HG03432 (cell line): ENCODE results near the gene AGBL1.

Experiments used
- ATAC-seq: cut with Tn5 transposase; IDR thresholded peaks from one replicate; pipeline ENCODE4 v1.9.1; 2021; ENCODE audit warnings: mild to moderate bottlenecking, moderate library complexity; ENCODE audit not compliant: unreplicated experiment

Gene AGBL1

DNA sequence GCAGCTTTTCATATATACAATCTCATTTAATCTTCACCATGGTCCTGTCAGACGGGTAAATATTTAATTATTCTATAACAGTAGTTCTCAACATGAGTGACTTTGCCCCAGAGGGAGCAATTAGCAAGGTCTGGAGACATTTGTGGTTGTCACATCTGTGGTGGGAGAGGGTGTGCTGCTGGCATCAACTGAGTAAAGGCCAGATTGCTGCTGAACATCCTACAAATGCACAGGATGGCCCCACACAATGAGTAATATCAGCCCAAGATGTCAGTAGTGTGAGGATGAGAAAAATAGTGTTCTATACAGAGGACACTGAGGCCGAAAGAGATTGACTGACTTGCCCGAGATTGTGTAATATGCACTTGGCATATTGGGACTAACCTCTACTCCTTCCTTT lies 156.0 kb downstream of the AGBL1 start:
- ATAC-seq, result no peak

DNA sequence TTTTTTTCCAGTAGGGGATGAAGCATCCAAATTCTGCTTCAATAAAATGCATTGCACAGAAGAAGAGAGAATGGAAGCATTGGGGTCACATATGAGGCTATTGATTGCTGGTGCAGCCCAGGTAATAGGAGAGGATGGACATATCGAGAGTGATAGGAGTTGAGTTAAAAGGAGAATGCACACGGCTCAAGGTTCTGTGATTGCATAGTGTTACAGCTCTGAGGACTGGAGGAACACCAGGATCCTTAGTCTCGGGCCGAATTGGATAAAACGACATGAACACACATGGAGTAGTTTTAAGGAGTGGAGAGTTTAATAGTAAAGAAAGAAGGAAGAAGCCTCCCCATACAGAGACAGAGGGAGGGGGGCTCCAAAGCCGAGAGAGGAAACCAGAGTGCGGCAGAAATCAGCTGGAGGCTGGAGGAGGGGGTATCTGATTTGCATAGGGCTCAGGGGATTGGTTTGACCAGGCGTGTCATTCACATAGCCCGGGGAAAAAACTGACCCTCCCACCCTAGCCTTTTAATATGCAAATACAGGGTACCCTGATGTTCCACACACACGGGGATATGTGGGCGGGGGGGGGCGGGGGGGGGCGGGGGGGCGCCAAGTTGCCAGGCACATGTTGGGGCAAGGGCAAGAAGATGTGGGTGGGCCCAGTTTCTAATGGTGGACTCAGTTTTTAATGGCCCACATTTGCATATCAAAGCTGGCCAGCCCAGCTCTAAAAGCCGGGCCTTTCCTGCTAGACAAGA lies 156.9 kb downstream of the AGBL1 start:
- ATAC-seq, result no peak

DNA sequence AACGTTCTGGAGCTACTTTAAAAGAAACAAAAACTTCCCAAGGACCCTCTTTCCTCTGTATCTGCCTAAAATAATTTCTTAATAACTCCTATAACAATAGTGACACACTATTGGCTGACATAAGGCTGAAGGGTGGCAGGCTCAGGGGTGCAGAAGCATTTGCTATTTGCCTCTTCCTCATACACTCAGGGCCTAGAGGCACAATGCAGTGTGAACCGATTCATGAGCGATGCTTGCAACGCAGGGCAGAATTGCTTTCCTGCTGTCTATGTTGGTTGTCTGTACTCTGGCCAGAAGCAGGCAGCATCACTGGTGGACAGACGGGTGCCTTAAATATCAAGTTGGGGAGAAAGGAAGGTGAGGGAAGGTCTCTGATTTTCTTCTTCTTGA lies 157.4 kb downstream of the AGBL1 start:
- ATAC-seq, result no peak

DNA sequence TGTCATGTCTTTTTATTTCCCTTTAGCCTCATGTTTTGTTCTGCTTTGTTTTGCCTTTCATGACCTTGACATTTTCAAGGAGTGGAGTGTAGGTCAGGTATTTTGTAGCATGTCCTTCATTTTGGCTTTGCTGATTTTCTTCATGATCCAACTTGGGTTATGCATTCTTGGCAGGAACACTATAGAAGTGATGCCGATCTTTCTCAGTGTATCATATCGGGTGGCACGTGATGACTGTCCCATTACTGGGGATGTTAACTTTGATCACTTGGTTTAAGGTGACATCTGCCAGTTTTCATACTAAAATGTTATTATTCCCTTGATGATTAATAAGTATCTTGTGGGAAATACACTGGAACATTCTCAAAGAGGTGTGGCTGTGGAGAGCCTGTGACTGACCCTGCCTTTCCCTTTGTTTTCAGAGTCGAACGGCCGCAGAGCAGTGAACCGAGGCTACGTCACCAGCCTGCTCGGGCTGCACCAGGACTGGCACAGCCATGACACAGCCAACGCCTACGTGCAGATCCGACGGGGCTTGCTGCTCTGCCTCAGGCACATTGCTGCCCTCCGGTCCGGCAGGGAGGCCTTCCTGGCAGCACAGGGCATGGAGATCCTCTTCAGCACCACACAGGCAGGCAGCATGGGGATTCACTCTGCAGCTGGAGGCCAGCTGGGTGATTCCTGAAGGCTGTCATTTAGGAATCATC lies 167.7 kb downstream of the AGBL1 start:
- ATAC-seq, result no peak

DNA sequence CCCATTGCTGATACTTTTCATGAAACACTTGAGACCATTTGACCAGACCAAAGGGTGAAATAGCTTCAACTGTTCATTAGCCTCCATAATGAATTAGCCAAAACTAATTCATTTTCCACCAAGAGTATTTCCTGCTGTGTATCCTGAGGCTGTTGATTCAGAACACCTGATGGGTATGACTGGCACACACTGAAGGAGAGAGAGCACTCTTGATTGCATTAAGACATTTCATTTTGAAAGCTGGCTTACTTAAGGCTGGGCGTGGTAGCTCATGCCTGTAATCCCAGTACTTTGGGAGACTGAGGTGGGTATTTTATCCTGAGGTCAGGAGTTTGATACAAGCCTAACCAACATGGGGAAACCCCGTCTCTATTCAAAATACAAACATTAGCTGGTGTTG lies 175.6 kb downstream of the AGBL1 start:
- ATAC-seq, result no peak

DNA sequence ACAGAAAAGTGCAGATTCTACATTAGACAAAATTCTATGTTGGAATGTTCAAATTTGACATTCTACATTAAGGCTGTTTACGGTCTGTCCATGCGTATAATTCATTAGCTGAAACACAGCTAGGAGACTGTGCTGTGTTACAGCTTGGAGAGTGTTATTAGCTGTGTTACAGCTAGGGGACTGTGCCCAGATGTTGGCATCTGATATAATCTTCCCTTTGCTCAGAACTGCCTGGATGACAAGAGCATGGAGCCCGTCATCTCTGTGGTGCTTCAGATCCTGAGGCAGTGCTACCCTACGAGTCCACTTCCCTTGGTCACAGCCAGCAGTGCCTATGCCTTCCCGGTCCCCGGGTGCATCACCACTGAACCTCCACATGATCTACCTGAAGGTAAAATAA lies 177.0 kb downstream of the AGBL1 start:
- ATAC-seq, result no peak

DNA sequence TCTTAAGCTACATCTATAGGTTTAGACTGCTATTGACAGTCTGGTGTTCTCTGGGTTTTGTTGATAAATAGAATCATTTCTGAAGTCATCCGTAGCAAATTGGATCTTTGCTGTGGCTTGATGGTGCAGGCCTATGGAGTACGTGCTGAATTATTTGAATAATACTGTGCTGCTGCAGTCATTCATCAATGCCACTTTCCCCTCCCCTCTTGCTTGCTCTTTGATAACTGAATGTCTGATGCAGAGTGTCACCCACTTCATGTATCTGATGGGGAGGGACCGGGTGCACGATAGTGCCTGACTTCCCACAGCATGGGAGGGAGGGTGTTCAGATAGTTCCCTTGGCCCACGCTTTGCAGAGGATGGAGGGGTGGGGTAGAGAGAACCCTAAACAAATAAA lies 179.9 kb downstream of the AGBL1 start:
- no peak for ATAC-seq

DNA sequence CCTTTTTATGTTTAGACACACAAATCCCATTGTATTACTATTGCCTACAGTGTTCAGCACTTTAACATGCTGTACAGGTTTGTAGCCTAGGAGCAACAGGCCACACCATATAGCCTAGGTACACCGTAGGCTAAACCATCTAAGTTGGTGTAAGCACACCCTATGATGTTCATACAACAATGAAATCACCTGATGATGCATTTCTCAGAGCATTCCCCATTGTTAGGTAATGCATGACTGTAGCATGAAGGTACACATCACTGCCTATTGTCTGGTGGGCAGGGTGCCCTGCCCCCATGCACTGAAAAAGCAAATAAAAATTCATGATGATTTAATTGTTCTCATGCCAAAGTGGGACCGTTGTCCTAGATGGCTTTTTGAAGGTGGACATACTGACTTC lies 183.6 kb downstream of the AGBL1 start:
- no peak for ATAC-seq

DNA sequence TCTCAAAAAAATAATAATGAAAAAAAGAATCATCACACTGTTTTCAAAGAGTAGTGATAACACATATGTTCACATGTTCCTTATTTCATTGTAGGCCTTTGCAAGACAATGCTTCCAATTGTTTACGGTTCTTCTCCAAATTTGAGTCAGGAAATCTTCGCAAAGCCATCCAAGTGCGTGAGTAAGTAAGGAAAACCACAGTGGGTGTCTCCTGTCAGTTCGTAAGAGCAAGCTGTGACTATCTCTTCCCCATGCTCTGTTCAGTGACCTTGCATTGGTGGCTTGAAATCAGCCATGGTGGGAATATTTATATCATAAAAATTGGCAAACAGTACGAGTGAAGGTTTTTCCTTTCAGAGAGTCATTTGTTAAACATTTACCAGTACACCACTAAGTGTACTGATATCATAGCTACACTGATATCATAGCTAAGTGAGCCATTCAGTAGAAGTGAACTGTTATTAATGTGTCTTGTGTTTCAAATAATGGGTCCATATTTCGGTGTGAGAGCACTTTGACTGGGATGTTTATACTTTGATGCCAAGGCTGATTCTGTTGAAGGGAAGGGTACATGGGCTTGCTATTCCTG lies 187.3 kb downstream of the AGBL1 start:
- no peak for ATAC-seq

DNA sequence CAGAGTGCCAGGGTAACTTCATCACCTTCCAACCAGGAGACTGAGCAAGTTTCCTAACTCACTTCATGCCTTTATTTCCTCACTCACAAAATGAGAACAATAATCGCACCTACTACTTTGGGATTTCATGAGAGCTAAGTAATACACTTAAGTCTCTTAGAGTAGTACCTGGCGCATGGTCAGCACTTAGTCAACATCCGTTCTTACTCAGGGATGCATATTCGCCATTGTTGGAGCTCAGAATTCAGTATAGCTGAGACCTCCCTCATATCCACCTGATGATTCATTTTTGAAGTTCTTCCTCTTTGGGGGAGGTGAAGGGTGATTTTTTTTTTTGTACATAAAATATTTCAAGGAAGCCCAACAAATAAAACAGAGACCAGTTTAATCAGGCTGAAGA lies 188.2 kb downstream of the AGBL1 start:
- ATAC-seq, result no peak

DNA sequence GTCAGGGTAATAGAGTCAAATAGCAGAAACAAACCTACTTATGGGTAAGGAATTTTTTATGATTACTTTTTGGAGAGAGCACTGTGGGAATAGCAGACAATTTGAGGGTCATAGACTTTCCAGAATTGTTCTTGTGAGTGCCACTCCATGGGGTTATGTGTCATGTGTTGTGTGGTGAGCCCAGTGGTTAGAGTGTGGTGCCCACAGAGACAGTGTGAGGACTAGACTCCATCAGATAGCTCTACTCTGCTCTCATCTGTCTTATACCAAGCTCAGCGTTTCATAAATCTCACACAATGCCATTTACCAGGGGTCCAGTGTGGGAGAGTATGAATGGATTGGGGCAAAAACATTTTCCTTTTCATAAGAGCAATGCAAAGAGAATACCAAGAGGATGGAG lies 188.9 kb downstream of the AGBL1 start:
- no peak for ATAC-seq

DNA sequence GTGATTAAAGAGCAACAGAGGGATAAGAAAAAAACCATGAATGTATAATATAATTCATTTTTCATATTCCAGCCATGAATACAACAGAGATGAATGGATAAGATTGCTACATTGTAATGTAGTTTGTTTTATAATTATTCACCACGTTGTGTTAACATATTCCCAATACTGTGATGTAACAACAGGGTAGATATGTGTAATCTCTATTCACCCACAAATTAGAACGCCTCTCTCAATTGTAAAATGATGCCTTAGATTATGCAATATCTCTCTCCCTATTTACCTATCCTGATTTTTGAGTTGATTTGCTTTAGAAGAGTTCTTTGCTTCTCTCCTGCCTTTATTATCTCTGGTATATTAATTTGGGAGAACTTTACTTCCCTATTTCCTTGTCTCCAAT lies 193.6 kb downstream of the AGBL1 start:
- ATAC-seq, result no peak

DNA sequence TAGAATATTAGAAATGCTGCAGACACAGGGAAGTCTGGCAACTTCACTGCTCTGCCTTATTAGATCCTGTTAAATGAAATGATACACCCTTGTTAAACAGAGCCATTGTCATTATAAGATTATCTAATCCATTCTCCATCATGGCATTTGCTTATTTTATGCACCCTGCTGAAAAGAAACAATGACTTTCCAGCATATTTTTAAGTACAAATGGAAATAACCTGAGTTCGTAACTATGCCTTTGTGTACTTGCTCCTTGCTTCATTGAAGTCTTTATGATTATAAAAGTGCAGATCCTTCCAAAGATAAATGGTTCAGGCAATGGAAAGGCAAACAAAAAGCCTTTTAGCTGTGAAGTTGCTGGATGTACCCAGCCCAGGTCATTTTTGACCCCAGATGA lies 195.7 kb downstream of the AGBL1 start:
- ATAC-seq, result no peak

DNA sequence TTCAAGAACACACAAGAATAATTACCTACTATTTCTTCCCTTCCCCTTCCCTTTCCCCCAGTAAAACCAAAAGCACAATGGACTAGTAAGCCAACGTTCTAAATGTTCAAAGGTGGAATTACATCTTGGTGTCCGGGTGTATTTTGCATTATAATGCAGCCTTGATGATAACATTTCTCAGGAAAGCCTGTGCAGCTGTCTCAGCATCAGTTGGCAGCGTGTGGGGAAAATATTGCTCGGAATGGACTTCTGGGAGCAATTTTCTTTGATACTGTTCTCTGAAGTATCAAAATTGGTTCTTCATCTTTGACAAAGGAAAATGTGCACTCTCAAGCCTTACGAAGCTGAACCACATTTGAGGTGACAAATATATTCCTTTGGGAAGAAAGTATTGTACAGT lies 198.9 kb downstream of the AGBL1 start:
- no peak for ATAC-seq

DNA sequence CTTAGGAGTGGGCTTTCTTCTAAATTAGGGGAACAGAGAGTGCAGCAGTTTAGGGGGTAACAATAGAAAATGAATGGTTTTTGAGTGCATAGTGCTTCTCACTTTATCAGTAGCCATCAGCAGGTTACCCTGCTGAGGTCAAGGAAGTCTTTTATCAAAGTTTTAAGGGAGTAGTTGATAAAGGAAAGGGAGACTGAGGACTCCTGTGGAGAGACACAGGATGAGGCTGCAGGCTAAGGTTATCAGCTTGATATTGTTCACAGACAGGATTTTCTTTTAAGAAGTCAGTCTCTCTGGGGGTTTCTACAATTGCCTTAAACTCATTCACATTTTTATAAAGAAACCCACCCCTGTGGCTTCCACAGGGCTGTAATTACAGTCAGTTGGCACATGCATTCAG lies 205.0 kb downstream of the AGBL1 start:
- ATAC-seq, result no peak

DNA sequence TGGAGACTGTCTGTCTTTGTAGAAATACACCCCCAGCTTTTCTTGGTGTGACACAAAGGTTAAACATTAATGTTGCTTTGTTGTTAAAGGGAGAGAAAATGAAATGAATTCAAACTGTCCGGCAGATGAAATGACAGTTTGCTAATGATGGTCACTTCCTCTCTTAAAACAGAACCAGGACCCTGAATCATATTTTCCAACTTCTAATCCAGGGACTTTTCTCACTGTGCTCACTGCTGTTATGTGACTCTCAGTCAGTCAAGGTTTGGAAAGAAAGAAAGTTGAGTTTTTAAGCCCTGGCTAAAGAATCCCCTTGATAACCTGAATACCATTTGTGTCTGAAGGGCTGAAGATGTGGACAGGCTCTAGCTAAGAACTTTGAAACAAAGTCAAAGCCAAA lies 215.8 kb downstream of the AGBL1 start:
- no peak for ATAC-seq

DNA sequence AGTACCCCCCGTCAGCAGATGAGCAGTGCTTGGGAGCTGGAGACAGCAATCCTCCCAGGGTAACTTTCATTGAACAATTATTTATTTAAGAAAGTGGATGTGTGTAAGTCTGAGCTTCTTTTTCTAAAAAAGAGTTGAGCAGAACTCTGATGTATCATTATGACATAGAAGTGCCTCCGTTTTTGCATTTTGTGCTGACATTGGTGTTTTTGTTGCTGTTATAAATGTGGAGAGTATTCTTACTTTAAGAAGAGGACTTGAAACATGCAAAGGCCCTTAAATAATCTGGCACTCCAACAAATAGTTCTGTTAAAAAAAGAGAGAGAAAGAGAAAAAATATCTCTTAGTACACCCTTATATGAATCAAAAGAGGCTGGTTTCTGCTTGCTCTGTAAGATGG lies 217.1 kb downstream of the AGBL1 start:
- no peak for ATAC-seq

DNA sequence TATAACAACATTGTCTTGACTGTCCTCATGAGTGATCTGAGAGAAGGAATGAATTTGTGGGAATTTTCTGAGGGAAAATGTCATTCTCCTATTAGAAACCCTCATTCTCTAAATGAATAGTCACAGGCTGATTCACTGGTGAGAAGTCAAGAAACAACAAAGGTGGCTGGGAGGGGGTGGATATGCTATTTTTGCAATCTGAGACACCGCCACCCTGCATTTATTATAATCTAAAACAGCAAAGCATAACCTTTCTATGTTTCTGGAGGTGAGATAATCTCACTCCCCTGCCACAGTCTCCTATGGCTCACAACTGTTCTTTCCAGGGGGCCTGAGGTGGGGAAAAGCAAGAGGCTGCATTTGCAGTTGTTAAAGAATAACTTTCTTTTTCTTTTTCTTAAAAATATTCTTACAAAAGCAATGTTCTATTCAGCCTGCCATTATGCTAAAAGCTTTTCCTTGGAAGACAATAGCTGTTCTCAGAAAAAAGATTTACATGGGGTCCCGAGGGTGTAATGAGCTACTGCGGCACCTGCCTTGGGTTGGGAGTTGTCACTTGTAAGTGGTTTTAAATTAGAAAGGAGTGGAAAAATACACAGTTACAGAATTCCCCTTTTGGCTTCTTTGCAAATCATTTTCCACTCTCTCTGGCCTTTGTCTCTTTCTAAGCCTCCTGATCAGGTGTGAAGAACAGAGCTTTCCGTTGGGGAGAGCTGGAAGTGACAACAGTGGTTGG lies 220.9 kb downstream of the AGBL1 start:
- no peak for ATAC-seq

DNA sequence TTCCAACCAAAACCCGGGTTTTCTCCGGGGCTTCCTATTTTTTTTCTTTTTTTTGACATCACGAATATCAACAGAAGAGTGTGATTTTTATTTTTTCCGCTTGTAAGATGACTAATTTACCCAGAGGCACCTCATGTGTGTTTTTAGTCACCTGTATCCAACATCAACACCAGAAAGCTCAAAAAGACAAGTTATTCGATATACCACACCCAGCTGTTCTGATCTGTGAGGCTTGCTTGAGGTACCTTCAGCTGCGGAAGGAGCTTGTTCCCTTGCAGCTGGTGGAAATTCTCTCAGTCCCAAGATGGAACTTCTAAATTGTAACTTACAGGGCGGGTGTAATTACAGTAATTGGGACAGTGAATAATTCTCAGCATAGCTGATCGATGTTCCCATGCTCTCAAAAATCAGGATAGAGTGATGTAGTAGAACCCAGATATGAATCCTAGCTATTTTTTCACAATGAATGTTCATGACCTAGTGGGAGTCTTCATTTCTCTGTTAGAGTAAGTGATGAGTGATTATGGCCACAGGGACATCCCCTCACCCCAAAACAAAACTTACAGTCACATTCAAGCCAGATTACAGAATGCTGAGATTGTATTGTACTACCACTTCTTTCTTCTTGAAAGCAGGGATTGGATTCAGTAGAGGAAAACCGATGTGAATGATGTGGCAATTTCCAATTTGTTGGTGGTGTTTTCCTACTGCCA lies 232.1 kb downstream of the AGBL1 start:
- no peak for ATAC-seq

DNA sequence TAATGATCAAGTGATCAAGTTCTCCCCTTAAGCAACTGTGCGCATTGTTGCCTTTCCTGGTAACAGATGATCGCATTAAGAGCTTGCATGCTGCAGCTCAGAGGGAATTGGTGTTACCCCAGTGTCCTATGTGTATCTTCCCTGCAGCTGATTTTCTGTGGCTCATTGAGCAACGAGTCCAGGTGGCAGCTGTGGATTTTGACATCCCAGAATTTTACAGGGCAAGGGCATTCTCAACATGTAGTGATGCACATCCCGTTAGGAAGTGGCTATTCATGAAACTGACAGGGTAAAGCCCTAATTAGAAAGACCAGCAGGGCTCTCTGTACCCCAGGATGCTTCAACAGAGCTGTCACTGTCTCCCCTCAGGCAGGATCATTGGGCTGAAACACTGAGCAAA lies 232.8 kb downstream of the AGBL1 start:
- ATAC-seq, result no peak

DNA sequence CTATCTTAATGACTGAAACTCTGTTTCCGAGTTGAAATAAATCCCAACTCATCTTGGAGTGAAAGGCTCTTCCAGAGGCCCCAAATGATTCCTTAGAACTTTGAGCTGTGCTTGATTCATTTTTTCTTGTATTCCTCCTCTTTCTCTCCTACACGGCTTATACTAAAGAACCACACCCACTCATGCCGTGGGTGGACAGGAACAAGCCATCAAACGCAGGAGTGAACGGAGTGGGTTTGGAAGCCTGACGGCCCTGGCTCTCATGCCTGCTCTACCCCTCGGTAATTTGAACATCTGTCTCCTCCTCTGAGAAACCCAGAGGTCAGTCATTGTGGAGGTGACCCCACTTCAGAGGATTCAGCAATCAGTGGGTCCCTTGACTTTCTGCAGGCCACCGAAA lies 236.5 kb downstream of the AGBL1 start:
- no peak for ATAC-seq
